ENCODE data around the gene SNX32.

GRCh38 chr11:65885808-65886536, 52.2 kb downstream of the SNX32 start:
- no peak for TF ChIP-seq POLR2A (IDR thresholded peaks at IDR 0.05)
- TF ChIP-seq CTCF (IDR thresholded peaks at IDR 0.05), result no peak

Measured in lower leg skin (tissue), 3 donors.